GM10266 (cell line): Measurements from ENCODE around the gene CLDN9.

Experiments
- DNase-seq: peaks from one replicate; pipeline ENCODE4 v3.0.0; 2012; ENCODE audit errors: extremely low spot score
- CTCF ChIP-seq: IDR thresholded peaks from 2 replicates; pipeline ENCODE4 v1.5.1; 2012; ENCODE audit warnings: mild to moderate bottlenecking, low read depth; ENCODE audit not compliant: control insufficient read depth, insufficient read depth; ENCODE audit errors: missing control alignments

Gene CLDN9

GRCh38 chr16:3036726-3037315 is 24.1 kb downstream of the CLDN9 start, which contains the start of gene BICDL2:
BICDL2 (minus strand) TSS chr16:3036944; CDS start chr16:3035496, 1,448 bp downstream.
- DNase-seq, result no peak
- TF ChIP-seq CTCF, result no peak

- DNase-seq, result no peak
- no peak for TF ChIP-seq CTCF
These were observed 25.5 kb downstream of the CLDN9 start for GRCh38 chr16:3038256-3038655.

GRCh38 chr16:3038896-3039295 is 26.2 kb downstream of the CLDN9 start:
- TF ChIP-seq CTCF, result no peak
- DNase-seq, result peak; percentile 8

GRCh38 chr16:3042376-3042775 is 29.7 kb downstream of the CLDN9 start:
- DNase-seq, result no peak

GRCh38 chr16:3044708-3045107 is 32.0 kb downstream of the CLDN9 start:
- no peak for DNase-seq
- no peak for TF ChIP-seq CTCF

More at GRCh38 chr16:3042376-3042775, 29.7 kb downstream of the CLDN9 start:
- TF ChIP-seq CTCF, result no peak

GRCh38 chr16:3045758-3046640 is 33.3 kb downstream of the CLDN9 start, which contains the start of gene MMP25:
MMP25 (plus strand) TSS chr16:3046561; CDS start chr16:3046918, 357 bp downstream.
- DNase-seq, result peak; percentile 84
- no peak for TF ChIP-seq CTCF

- TF ChIP-seq CTCF, result no peak
- DNase-seq, result no peak
These were observed 34.1 kb downstream of the CLDN9 start for GRCh38 chr16:3046641-3047386.
